GM19193 (cell line): ENCODE results near the gene WDR86.

ENCODE experiments used
- POLR2A ChIP-seq: IDR thresholded peaks from 4 replicates; pipeline ENCODE4 v1.6.1; 2011; ENCODE audit not compliant: insufficient read depth, insufficient read length; ENCODE audit errors: extremely low read depth

The WDR86 gene

GRCh38 chr7:151405588-151405987 is 4.2 kb downstream of the WDR86 start:
- TF ChIP-seq POLR2A = no peak

- no peak for TF ChIP-seq POLR2A
Measured at GRCh38 chr7:151405056-151405455, 4.8 kb downstream of the WDR86 start.

DNA sequence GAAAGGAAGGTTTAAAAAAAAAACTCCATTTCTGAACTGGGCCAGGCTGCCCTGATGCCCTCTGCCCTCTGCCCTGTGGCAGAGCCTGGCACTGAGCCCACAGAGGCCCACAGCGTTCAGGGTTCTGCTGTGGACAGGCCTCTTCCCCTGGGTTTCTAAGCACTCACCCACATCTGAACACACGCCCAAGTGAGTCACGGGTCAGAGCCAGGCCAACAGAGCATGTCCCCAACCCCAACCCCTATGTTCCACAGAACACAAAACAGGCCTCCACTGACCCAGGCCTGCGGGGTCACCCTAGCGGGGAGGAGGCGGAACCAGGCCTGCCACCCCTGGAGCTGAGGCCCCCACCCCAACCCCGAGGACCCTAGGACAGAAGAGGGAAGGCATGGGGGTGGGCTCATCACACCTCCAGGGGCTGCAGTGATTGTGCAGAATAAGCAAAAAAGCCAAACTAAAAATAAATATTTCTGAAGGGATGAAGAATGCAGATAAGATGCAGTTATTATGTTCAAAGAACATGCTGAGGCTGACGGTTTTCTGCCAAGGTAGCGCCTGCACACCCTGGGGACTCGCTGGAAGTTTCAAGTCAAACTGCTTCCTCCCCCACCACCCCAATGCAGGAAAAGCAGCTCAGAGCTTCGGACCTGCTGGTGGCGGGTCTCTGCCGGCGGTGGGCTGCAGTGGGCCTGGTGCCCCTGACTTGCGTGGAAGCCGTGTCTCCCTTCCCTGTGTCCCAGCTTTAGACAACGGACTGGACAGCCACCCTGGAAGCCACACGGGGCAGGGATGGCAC is 5.4 kb downstream of the WDR86 start:
- no peak for TF ChIP-seq POLR2A

GRCh38 chr7:151403764-151404163 is 6.1 kb downstream of the WDR86 start:
- no peak for TF ChIP-seq POLR2A

GRCh38 chr7:151402029-151402835 is 7.6 kb downstream of the WDR86 start:
- no peak for TF ChIP-seq POLR2A

GRCh38 chr7:151400626-151401315 is 9.1 kb downstream of the WDR86 start:
- no peak for TF ChIP-seq POLR2A

DNA sequence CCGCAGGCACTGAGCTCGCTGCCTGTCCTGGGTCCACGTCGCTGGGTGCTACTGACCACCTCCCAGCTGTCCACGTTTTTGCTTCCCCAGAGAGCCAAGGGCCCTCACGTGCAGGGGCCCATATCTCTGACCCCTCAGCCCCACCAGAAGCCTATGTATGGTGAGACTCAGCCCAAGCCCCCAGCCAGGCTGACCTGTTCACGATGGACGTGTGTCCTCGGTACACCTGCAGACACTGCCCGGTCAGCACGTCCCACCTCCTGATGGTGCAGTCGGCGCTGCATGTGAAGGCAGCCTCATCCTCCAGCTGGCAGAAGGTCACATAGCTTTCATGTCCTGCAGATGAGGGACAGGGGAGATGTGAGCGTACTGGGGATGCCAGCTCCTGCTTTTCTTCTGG is 9.9 kb downstream of the WDR86 start:
- TF ChIP-seq POLR2A = no peak

DNA sequence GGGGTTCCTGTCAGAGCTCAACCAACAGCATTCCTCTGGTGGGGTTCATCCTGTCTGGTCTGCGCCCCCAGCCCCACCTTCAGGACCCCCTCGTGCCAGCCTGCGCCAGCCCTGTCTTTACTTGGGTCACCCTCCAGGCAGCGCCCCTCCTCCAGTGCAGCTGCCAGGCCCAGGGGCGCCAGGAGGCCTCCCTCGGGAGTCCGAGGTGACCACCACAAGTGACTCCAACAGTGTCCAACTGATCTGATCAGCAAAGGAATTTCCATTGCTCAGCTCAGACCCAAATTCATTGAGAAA is 10.6 kb downstream of the WDR86 start:
- no peak for TF ChIP-seq POLR2A

- TF ChIP-seq POLR2A = no peak
Measured at GRCh38 chr7:151398446-151399304, 11.2 kb downstream of the WDR86 start.

GRCh38 chr7:151397026-151397425 is 12.8 kb downstream of the WDR86 start:
- TF ChIP-seq POLR2A = no peak

GRCh38 chr7:151396328-151396970 is 13.4 kb downstream of the WDR86 start:
- no peak for TF ChIP-seq POLR2A

- no peak for TF ChIP-seq POLR2A
Measured at GRCh38 chr7:151395036-151395367, 14.8 kb downstream of the WDR86 start.

DNA sequence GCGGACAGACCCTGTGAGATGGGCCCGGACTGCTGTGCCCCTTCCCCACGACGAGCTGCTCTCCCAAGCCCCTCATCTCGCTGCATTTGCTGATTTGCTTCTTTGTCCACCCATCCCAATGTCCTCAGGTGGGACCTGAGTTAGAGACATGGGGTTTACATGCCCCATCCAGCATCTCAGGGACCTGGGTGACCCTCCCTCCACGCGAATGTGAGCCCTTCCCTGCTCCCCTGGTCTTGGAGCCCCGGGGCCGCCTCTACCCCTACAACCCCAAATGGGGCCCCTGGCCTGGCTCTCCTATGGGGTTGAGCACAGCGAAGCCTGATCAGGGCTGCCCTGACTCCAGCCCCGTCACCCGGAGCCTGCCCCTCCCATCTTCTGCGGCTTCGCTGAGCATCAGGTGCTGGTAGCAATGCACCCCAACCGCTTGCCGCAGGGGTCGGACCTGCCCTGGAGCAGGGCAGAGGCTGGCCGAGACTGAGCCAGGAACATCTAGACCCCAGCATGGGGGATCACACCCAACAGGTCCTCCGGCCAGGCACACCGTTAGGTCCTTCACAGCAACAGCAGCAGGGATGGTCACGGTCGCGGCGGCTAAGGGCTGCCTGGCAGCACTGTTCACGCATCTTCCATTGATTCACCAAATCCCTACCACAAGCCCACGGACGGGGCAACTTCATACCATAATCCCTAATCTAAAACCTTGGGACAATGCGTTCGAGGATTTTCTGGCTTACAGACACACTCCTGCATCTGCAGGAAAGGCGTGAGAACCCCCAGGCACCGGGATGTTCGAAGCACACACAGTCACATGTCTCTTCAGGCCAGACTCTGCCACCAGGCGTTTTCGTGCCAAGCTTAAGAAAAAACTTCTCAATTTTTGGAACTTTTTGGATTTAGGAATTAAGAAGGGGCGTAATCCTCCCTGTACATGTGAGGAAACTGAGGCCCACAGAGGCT is 15.5 kb downstream of the WDR86 start:
- TF ChIP-seq POLR2A = no peak
